Measurements from ENCODE around the gene EDNRA.

EDNRA gene

GRCh38 chr4:147543034-147543433 is 62.1 kb downstream of the EDNRA start:
- DNase-seq, result no peak

- DNase-seq, result no peak
These were observed 65.5 kb downstream of the EDNRA start for GRCh38 chr4:147546349-147546748.

GRCh38 chr4:147547314-147548056 is 66.6 kb downstream of the EDNRA start:
- no peak for DNase-seq

GRCh38 chr4:147548256-147548655 is 67.4 kb downstream of the EDNRA start:
- no peak for DNase-seq

GRCh38 chr4:147550626-147551246 is 69.8 kb downstream of the EDNRA start:
- DNase-seq, result no peak

GRCh38 chr4:147560625-147561024 is 79.7 kb downstream of the EDNRA start:
- DNase-seq, result no peak

- DNase-seq, result no peak
These were observed 85.9 kb downstream of the EDNRA start for GRCh38 chr4:147566762-147567161.

GRCh38 chr4:147567276-147567675 is 86.4 kb downstream of the EDNRA start:
- DNase-seq, result no peak

- DNase-seq, result no peak
These were observed 89.7 kb downstream of the EDNRA start for GRCh38 chr4:147570616-147571015.

- DNase-seq, result no peak
These were observed 90.3 kb downstream of the EDNRA start for GRCh38 chr4:147571036-147571770.

GRCh38 chr4:147576084-147576483 is 95.2 kb downstream of the EDNRA start:
- no peak for DNase-seq

- no peak for DNase-seq
These were observed 97.2 kb downstream of the EDNRA start for GRCh38 chr4:147578051-147578476.

GRCh38 chr4:147578593-147578992 is 97.7 kb downstream of the EDNRA start:
- no peak for DNase-seq

GRCh38 chr4:147580396-147580795 is 99.5 kb downstream of the EDNRA start:
- DNase-seq, result no peak

- no peak for DNase-seq
These were observed 100.9 kb downstream of the EDNRA start for GRCh38 chr4:147581606-147582350.

GRCh38 chr4:147582386-147583060 is 101.6 kb downstream of the EDNRA start:
- no peak for DNase-seq

GRCh38 chr4:147583876-147584275 is 103.0 kb downstream of the EDNRA start:
- no peak for DNase-seq

GRCh38 chr4:147586032-147586431 is 105.1 kb downstream of the EDNRA start:
- DNase-seq, result no peak

GRCh38 chr4:147586637-147587036 is 105.7 kb downstream of the EDNRA start:
- no peak for DNase-seq

- no peak for DNase-seq
These were observed 106.1 kb downstream of the EDNRA start for GRCh38 chr4:147587041-147587440.

- DNase-seq, result no peak
These were observed 108.7 kb downstream of the EDNRA start for GRCh38 chr4:147589586-147589985.

GRCh38 chr4:147590249-147590920 is 109.5 kb downstream of the EDNRA start:
- DNase-seq, result no peak

Measured in activated effector memory CD4-positive, alpha-beta T cell treated with Interleukin-2 at 50 U/mL for 16 hours (primary cell).